ENCODE measurements around the gene ELF4.

DNA sequence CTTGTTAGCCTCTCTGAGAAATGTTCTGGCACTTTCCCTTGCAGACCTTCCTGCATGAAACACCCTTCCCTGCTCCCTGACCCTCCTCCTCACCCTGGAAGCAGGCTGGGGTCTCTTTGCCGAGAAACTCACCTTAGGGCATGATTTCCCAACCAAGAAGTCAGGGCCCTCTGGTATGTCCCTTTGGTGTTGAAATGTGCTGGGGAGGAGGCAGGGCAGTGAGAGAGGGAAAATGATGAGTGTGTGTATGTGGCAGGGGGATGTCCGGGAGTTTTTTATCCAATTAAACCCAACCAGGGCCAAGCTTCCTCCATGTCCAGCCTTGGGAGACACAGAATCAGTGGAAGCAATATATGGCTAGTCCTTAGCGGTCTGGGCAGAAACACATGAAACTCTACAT lies 5.1 kb downstream of the ELF4 start:
- TF ChIP-seq EZH2phosphoT487 (IDR thresholded peaks at IDR 0.05; ENCODE audit: unreplicated experiment) (no peak), CTCF (conservative IDR thresholded peaks at IDR 0.05; ENCODE audit: low read depth in 2 of 2) (no peak)
